Spleen (tissue), 7 donors: ENCODE measurements around the gene HSF4.
A peak's percentile ranks its signal among the peaks of the same experiment; 100 is the strongest.

Source experiments
- CTCF ChIP-seq, 11 experiments: fragments of 200-600 bp in 7 of 11; fragments of 450-650 bp in 4 of 11; sonication (generic) in 4 of 11; IDR thresholded peaks in 8 of 11; conservative IDR thresholded peaks in 3 of 11; 1 replicate in 7 of 11; 2 replicates in 4 of 11; pipeline versions ENCODE4 v1.4.0 to v1.8.0; 2016 to 2021; ENCODE audit warnings: antibody characterized with exemption in 11 of 11, inconsistent platforms in 4 of 11, mild to moderate bottlenecking in 1 of 11
- POLR2A ChIP-seq, 3 donors: fragments of 450-650 bp; IDR thresholded peaks; one replicate each; pipeline ENCODE4 v1.5.1; 2017; ENCODE audit warnings: antibody characterized with exemption in 3 of 3, mild to moderate bottlenecking in 1 of 3
- POLR2AphosphoS5 ChIP-seq, 3 donors: sonication (generic); formaldehyde crosslinking; IDR thresholded peaks; one replicate each; pipeline ENCODE4 v1.5.1; 2017; ENCODE audit warnings: antibody characterized with exemption in 3 of 3
- donor health status: DM: no; HTN: no; CAD: no; lungs with moderate emphysema.
- donor health status: DM: no; HTN: no; CAD: no.
- donor health status: DM: no; HTN: no; CAD: no.

- no peak for TF ChIP-seq CTCF (IDR thresholded peaks at IDR 0.05 in 8 of 11, conservative IDR thresholded peaks at IDR 0.05 in 3 of 11)
- TF ChIP-seq POLR2A (IDR thresholded peaks at IDR 0.05) = no peak
- peak in 2 of 3 donors; percentile 22 to 70 for TF ChIP-seq POLR2AphosphoS5 (IDR thresholded peaks at IDR 0.05)
These were observed 15.1 kb upstream of the HSF4 start for GRCh38 chr16:67149276-67150046.
